Hematopoietic multipotent progenitor cell (in vitro differentiated cells): ENCODE measurements around the gene NEK8. TPM values are rescaled to one million over a fixed set of nuclear protein-coding genes. Genes with fewer than 3 reads are reported as not detected.

ENCODE experiments used
- DNase-seq, 3 donors: peaks; one replicate each; pipeline ENCODE4 v3.0.0-alpha.2; 2011 to 2015; ENCODE audit warnings: low read depth in 2 of 3, low spot score in 2 of 3
- total RNA-seq: library from RNA; depleted of rRNA; stranded (reverse); fragments of >200 nt; gene quantifications from one replicate; pipeline ENCODE4 v1.2.3, GENCODE V29; 2012

Gene NEK8
- total RNA-seq = 12.4 TPM

DNA sequence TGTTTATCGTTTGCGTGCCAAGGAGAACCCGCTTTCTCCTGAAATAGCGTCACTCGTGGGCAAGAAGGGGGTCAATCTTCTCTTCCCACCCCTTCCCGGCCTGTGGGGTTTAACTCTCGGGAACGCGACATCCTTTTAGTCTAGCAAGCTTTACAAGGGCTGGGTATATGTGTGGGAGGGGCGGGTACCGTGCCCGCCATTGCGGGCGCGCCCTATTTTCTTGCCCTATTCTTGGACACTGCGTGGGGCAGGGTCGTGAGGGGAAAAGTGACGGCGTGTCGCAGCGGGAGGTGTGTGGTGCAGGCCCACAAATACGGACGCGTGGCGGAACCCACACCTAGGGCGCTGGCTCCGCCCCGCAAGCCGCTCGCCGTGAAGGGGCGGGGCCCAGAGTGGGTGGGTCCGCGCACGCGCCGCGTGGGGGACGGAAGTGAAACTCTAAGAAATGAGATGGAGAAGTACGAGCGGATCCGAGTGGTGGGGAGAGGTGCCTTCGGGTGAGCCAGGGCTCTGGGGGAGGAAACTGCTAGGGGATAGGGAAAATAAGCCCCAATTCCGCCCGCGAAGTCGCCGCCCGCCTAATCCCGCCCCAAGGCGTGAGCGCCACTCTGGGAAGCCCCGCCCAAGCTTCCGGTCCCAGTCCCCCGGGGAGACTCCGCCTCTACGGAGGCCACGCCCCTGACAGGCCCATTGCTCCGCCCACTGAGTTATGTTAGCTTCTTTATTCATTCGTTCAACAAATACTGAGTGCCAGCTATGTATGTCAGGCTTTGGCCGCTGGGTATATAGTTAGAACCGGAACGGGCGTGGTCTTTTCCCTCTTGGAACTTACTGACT, at the start of gene NEK8:
TSS of gene NEK8 (plus strand) at position 425 of the 837 bp plus-strand sequence. CDS start at position 451, 26 bp downstream.
- DNase-seq = peak; percentile 88 to 95 (median 92)

DNA sequence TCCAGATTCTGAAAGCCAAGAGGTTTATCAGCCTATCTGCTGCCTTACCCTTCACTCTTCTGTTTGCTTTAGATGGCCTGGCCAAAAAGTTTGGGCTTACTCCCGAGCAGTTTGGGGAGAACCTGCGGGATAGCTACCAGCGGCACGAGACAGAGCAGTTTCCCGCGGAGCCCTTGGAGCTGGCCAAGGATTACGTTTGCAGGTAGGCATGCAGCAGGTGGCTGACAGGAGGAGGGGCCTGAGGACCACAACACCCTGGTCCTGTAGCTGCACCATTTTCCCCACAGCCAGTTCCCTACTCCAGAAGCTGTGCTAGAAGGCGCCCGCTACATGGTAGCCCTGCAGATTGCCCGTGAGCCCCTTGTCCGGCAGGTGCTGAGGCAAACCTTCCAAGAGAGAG, 45.9 kb upstream of the NEK8 start:
- DNase-seq = no peak

DNA sequence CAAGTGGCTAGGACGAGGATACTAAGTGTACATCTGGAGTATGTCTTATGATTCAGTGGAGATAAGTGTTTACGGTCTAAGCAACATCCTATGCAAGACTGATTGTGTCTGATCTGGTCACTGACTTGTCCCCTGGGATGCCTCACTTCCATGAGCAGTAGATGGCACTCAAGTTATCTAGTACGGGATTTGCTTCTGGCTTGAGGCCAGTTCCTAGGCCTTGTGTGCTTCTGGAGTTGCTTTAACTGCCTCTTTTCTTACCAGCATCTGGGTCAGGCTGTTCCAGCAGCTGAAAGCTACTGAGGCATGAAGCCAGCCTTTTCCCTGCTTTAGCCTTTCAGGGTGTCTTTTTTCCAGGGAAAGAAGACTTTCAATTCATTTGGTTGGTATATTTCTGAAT, 43.6 kb upstream of the NEK8 start:
- DNase-seq = no peak

DNA sequence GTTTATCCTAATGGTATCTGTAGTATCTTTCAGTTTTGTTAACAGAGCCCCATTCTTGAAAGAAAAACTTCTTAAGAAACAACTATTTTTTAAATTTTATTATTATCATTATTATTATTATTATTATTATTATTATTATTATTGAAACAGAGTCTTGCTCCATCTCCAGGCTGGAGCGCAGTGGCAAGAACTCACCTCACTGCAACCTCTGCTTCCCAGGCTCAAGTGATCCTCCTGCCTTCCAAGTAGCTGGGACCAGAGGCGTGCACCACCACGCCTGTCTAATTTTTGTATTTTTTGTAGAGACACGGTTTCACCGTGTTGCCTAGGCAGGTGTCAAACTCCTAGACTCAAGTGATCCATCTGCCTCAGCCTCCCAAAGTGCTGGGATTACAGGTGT, 43.2 kb upstream of the NEK8 start:
- DNase-seq = no peak

DNA sequence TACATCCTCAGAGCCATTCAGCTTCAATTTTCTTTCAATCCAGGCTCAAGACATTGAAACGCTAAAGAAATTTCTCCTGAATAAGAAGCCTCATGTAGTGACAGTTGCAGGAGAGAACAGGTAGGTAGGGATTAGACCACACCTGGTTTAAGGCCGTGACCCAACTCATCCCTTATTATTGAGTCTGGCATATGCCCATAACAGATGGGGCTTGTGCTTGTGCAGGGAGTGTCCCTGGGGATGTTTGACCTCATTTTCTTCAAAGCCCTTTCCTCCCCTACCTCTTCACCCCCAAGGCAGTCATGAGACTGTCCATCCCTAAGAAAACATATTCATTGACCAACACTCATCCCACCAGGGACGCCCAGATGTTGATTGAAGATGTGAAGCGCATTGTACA, 42.3 kb upstream of the NEK8 start:
- no peak for DNase-seq

DNA sequence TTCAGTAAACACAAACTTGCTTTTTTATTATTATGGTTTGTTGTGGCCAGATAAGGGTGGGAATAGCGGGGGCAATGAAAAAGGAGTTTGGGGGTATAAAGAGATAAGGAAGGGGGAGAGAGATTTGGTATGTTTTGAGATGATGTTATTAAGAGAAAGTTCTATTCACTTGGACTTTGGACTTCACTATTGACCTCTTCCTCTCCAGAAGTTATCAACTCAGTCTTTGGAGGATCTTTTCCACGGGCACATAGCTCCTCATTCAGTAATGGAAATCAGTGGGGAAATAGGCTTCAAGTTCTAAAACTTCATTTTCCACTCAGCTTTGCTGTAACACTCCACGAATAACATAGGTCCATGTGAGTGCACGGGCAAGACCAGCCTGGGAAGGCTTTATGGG, 40.1 kb upstream of the NEK8 start:
- no peak for DNase-seq

DNA sequence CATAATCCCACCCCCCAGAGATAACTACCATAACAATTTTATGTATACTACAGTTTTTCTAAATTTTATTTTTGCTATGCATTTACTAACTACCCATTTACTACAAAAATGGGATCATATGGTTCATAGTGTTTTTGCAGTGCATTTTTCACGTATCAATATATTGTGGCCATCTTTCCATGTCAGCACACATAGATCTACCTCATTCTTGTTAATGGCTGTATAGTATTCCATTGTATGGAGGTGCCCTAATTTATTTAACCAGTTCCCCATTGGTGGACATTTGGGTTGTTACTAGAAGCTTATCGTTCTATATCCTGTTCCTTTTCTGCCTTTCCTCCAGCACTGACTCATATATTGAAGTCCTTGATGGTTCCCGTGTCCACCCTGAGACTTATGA, 39.6 kb upstream of the NEK8 start:
- DNase-seq = no peak

DNA sequence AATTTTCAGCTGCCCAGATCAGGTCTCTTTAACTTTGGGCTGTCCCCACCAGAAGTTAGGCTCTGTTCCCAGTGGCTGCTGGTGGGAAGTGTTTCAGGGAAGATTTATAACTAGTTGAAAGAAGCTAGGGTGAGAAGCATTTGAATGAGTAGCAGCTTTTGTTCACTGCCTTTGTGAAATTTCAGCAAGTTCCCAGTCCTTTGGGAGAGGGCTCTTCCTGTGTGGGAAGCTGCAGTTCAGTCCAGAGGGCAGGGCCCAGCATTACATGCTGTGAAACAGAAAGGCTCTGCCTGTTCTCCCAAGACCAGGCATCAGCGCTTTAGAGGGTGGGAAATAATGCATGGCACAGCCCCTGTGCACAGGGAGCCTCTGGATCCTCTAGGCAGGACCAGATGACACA, 34.7 kb upstream of the NEK8 start:
- no peak for DNase-seq

DNA sequence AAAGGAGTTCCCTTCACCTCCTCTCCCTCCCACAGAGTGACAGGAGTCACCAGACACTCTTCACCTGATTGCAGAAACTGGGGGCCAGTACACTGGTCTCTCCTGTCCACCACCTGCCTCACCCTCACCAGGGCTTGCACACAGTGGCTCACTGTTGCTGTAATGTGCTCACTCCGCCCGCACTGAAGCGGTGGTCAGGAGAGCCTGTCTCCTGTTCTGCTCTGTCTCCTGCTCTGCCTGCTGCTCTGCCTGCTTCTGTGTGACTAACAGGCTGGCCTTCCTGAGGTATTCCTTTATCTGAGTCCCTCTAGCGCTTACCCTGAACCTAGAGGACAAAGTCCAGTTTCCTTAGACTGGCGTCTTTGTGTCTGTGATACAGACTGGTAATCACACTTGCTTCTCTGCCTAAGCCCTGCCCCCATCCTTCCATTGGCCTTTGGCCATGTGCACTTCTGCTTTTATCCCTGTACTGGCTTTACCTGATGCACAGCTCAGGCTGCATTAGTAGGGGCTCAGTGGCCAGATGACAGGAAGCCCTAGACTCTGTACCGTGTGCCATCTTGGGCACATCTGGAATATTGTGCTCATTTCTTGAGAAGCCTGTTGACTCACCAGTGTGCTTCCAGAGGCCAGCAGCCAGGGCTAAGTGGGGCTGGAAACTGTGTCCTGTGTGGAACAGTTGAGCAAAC, 30.2 kb upstream of the NEK8 start:
- no peak for DNase-seq

DNA sequence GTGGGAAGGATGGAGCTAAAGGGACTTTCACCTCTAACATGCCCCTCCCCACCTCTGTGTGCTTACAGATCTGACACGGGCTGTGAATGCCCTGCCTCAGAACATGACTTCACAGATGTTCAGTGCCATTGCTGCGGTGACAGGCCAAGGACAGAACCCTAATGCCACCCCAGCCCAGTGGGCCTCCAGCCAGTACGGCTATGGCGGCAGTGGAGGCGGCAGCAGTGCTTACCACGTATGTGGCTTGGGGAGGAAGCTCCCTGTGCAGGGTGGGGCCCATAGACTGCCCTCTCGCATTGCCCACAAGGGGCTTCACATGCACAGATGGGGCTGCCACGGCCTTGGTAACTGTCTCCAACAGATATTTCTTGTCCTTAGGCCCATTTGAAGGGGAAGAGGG, 28.3 kb upstream of the NEK8 start:
- DNase-seq = no peak

DNA sequence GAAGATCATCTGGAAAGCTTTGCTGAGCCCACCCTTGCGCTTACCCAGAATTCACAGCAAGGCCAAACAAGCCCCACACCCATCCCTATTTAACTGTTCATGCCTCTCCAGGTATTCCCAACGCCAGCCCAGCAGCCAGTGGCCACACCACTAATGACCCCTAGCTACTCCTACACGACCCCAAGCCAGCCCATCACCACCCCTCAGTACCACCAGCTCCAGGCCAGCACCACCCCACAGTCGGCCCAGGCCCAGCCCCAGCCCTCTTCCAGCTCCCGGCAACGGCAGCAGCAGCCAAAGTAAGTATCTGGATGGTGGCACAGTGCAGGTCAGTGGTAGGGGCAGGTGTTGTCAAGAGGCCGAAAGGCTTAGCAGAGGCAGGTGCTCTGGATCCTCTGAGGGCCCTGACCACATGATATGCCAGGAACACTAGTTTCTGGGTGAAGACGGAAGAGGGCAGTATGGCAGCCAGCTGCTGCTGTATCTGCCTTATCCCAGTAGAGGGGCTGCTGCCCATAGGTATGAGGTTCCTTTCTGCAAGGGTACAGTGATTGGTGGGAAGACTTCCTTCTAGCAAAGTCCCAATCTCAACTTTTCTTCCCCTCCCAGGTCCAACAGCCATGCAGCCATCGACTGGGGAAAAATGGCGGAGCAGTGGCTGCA, 27.6 kb upstream of the NEK8 start:
- DNase-seq = no peak

DNA sequence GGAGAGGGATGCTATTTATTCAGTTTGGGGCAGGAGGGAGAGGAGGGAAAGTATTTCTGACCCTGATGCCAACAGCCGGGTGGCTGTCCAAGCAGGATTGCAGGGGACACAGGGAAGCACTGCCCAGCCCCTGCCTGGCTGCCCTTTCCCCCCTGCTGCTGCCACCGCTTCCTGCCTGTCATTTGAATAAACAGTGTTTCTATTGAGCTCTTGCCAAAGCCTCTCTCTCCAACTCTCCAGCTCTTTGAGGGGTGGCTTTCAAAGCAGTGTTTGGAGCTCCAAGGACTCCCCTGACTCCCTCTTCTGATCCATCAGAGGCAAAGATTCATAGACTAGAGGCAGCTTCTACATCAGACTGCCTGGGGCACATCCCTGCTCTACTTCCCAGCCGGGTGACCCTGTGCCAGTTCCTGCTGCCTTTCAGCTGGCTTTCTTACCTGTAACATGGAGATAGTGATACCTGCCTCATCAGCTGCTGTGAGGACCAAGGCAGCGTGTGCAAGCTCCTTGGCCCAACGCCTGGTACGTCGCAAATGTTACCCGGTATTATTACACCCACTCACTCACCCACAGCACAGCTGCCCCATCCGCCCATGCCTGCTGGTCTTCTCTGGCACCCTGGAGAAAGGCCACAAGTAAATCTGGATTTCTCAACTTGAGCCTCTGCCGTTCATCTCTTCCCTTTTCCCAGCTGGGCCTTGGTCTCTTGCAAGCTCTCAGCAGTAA, 26.4 kb upstream of the NEK8 start:
- no peak for DNase-seq

DNA sequence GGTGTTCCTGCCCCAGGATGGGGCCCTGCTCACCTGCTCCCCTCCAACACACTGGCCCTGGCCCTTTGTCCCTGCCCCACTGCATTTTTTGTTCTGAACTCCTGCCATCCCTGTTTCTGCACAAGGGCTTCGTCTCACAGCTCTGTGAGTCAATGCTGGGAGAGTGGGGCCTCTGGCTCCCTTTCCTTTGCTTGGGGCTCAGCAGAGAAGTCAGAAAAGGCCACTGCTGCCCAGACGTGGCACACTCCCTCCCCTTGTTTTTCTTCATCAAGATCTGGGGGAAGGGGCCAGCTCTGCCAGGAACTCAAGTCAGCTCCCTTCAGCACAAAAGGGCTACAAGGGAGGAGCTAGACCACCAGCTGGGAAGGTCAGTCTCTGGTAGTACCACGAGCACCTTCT, 25.8 kb upstream of the NEK8 start:
- DNase-seq = no peak

DNA sequence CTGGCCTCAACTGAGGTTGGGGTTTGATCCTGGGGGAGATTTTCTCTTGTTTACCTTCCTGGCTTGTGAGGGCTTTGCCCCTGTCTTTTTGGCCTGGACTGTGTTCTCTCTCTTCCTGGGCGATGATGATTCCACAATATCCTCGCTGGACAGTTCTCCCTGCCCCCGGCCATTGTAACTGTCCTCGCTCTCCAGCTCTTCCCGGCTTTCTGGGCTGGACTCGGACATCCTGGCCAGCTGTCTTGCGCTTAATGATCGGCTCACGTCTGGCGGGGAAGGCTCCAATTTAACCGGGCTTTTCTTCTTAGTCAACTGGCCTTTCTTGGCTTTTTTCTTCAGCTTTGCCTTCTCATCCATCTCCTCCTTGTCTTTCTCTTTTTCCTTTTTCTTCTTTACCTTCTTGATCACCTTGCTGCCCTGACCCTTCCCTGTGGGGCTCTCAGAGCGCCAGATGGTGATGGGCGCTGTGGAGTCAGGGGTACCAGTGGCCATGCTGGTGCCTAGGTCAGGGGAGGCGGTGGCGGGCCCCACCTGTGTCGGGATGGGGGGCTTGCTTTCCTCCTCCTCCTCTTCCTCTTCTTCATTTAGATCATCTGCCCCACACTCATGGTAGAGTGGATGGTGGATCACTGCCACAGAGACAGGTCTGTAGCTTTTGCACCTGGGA, 24.9 kb upstream of the NEK8 start:
- DNase-seq = no peak

DNA sequence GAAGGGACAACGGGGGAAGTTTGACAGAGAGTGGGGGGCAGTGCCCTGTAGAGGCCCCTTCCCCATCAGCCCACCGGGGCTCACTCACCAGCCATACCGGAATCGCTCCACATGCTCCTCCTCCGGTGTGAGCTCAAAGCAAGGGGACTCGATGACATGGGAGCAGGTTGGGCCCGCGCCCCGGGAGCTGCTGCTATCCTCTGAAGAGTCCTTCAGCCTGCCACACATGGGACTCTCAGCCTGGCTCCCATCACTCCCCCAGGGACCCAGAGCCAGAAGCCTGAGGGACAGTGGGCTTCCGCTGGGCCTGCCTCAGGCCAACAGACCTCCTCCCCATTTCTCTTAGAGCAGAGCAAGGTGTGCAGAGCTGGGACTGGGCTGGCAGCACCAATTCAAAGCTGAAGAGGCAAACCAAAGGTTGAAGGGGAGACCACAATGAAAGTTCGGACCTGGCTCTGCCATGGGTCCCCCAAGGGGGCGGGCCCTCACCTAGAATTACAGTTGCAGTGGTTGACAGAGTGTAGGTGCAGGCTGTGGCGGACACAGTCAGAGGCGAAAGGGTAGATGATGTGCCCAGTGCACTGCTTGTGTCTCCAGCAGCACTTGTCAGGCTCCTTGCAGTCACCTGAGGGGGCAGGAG, 24.2 kb upstream of the NEK8 start:
- no peak for DNase-seq

DNA sequence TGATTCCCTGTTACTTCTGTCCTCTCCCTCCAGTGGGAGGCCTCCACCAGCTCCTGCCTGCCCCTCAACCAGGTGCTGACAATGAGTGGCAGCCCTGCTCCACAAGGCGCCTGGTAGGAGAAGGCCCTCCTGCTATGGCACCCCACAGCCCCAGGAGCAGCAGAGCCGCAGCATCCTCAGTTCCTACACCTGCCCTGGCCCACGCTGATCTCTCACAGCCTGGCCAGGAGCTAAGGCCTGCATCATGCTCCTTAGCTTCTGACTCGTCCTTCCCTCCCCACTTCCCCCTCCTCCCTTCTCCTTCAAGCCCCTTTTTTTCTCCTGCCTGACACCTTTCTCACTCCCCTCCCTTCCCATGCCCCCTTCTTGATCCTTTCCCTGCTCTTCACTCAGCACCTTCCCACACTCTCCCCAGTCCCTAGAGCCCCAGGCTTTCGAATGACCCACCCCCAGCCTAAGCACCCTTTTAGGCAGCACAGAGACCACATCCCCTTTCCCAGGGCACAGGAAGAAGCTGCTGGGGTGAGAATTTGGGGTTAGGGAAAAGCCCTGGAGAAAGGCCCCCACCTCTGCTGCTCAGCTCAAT, 23.4 kb upstream of the NEK8 start:
- no peak for DNase-seq

DNA sequence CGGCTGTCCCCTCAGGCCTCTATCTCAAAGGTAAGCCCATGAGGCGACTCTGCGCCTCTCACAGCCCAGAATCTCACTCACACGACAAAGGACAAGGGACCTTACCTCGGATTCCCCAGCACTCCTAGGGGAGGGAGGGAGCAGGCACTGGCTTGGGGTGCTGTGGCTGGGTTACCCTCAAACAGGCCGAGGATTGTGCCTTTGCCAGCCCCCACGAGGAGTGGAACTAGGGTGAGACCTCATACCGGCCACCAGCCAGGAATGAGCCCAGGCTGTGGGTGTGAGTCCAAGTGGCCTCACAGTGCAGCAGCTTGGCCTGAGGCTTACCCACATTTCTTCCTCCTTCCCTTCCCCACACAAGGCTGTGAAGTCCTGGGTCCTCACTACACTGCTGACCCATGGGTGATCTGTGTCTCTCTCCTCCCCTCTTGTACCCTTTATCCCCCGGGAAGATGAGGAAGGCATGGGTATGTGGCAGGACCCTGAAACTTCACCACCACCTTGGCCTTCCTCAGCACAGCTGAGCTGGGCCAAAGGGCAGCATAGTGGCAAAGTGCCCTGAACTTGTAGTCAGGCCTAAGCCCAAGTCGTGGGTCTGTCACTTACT, 22.8 kb upstream of the NEK8 start:
- DNase-seq = no peak

DNA sequence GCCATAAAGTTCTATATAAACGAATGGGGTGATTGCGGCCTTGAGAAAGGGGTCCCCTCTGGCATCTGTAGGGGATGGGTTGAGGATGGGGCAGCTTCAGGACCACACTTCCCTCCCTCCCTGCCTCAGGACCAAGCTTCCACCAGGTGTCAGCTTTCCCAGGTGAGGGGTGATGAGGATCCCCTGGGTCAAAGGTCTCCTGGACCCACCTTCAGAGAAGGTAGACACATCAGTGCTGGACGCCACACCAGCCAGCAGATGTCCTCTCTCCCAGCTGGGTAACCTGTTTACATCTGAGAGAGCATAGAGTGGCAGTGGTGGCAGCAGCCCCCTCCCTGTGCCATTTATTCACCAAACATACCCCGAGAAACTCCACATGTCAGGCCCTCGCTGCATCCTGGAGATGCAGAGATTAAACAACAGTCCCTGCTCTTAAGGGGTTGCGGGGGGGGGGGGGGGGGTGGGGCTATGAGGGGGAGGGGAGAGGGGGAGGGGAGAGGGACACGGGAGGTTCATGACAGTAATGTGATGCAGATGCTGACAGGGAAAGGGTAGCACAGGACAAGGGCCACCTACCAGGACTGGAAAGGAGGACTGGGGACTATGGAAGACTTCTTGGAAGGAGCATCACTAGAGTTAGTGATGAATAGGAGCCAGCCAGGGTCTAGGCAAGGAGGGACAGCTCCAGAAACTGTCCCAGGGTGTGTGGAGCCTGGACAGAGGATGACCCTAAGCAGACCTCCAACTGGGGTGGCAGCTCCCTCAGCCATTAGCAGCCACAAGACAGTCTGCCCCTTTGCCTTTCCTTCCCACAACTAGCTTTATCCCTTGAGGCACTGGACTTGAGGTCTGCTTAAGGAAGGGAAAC, 21.9 kb upstream of the NEK8 start:
- DNase-seq = no peak
